GM12865 (cell line): ENCODE data around the gene REV3L.
"Not testable (repeated sequence)": the region's sequence is repeated elsewhere in the genome, so short reads cannot be mapped to it uniquely, and the experiment has no call there.

Experiments
- DNase-seq: peaks from one replicate; pipeline ENCODE4 v3.0.0; 2010; ENCODE audit warnings: low read depth
- H3K4me3 ChIP-seq: 2 replicates; pipeline ENCODE4 v1.5.1; 2011; ENCODE audit warnings: mild to moderate bottlenecking, low read depth, low read length, control low read depth
- CTCF ChIP-seq: IDR thresholded peaks from 2 replicates; pipeline ENCODE4 v1.5.1; 2011; ENCODE audit warnings: low read length, control low read depth, low read depth, inconsistent platforms; ENCODE audit not compliant: insufficient read depth; ENCODE audit errors: missing control alignments

Gene REV3L

DNA sequence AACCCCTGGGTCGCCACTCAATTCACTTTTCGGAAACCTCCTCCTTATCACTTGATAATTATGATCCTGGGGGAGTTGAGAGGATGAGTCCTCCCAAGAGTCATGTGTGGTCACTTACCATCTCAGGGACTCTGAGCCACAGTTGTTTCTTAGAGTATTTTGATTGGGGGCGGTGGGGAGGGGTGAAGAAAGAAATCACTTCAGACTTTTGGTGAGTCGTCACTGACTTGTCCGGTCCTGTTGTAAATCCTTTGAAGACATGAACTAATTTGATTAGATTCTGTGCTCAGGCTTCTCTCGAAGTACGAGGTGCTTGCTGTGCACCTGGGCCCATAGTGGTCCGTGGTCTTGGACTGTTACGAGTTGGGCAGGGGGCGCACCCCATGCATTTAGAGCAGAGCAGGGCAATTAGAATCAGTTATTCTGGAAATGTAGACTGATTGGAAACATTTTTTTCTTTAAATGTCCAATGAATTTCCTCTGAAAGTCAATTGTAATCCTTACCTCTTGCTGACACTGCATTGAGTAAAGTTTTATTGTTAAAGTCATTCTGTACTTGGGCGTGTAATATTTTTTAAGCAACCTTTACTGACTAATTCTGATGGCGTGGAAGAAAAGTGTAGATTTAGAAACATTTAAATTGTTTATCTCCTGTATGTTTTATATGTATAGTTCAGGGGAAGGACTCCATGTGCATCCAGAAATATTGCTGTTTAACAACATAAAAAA is 222.3 kb downstream of the REV3L start:
- DNase-seq: no peak
- peak overlapping the region; percentile 99 for H3K4me3 ChIP-seq
- TF ChIP-seq CTCF: no peak

- peak; percentile 100 for DNase-seq
- TF ChIP-seq CTCF: peak; percentile 96
- H3K4me3 ChIP-seq: peak overlapping the region; percentile 99
Observed at GRCh38 chr6:111259089-111259831, 223.8 kb downstream of the REV3L start.

- DNase-seq: no peak
- no peak for TF ChIP-seq CTCF
- peak overlapping the region; percentile 55 for H3K4me3 ChIP-seq
Observed at GRCh38 chr6:111258615-111259088, 224.4 kb downstream of the REV3L start.

DNA sequence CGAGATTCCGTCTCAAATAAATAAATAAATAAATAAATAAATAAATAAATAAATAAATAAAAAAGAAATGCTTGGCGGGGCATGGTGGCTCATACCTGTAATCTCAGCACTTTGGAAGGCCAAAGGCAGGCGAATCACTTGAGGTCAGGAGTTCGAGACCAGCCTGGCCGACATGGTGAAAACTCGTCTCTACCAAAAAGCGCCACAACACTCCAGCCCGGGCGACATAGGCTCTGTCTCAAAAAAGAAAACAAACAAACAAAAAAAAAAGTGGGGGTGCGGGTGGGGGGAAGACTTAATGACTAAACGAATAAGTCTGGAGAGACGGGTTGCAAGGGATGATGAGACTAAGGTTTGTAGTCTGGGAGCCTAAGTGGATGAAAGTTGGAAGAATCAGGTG is 225.0 kb downstream of the REV3L start:
- DNase-seq: no peak
- no peak overlapping the region for H3K4me3 ChIP-seq
- TF ChIP-seq CTCF: no peak

GRCh38 chr6:111256646-111257045 is 226.4 kb downstream of the REV3L start:
- no peak for TF ChIP-seq CTCF
- no peak for DNase-seq
- H3K4me3 ChIP-seq: no peak overlapping the region

- not testable (repeated sequence) for H3K4me3 ChIP-seq, DNase-seq
Observed at GRCh38 chr6:111255838-111256237, 227.2 kb downstream of the REV3L start.

- no peak overlapping the region for H3K4me3 ChIP-seq
- no peak for DNase-seq
- no peak for TF ChIP-seq CTCF
Observed at GRCh38 chr6:111254779-111255166, 228.2 kb downstream of the REV3L start.
